Thyroid gland (tissue), 4 donors: Measurements from ENCODE around the gene MPP2.

Source experiments
- CTCF ChIP-seq, 6 experiments: fragments of 200-600 bp in 3 of 6; fragments of 450-650 bp in 3 of 6; sonication (generic) in 3 of 6; IDR thresholded peaks; one replicate each; pipeline ENCODE4 v1.5.1; 2016 to 2019; ENCODE audit warnings: antibody characterized with exemption in 6 of 6, mild to moderate bottlenecking in 2 of 6, inconsistent platforms in 1 of 6, moderate library complexity in 1 of 6
- POLR2A ChIP-seq, 2 donors: fragments of 450-650 bp; IDR thresholded peaks; one replicate each; pipeline ENCODE4 v1.6.1; 2017; ENCODE audit warnings: antibody characterized with exemption in 2 of 2, mild to moderate bottlenecking in 2 of 2, moderate library complexity in 1 of 2

- no peak for TF ChIP-seq CTCF (IDR thresholded peaks at IDR 0.05)
- TF ChIP-seq POLR2A (IDR thresholded peaks at IDR 0.05): no peak
Observed at GRCh38 chr17:43864161-43864984, 43.0 kb downstream of the MPP2 start.
